HG03575 (cell line): ENCODE data around the gene PALLD.

Experiments used
- ATAC-seq: cut with Tn5 transposase; IDR thresholded peaks from one replicate; pipeline ENCODE4 v1.9.1; 2021; ENCODE audit not compliant: unreplicated experiment, insufficient number of reproducible peaks, low FRiP score; ENCODE audit errors: extremely low read depth

PALLD gene

GRCh38 chr4:168841000-168841671 is 344.3 kb downstream of the PALLD start:
- ATAC-seq = no peak

DNA sequence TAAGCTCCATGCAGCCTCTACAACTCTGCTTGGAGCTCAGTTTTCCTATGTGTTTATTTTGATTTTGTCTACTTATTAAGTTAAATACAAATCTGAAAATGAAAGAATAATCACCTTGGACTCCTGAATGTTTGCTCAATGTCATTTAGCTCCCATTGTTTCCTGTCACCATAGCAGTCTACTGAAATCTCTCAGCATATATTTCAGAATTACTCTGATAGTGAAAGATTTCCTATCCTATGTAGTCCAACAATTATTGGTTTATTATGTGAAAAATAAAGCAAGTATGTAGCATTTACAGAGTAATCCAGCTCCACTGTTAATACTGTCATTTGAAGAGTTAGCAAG is 344.8 kb downstream of the PALLD start:
- ATAC-seq = no peak

- no peak for ATAC-seq
These were observed 345.3 kb downstream of the PALLD start for GRCh38 chr4:168842186-168842585.

GRCh38 chr4:168843635-168844034 is 346.8 kb downstream of the PALLD start:
- no peak for ATAC-seq

DNA sequence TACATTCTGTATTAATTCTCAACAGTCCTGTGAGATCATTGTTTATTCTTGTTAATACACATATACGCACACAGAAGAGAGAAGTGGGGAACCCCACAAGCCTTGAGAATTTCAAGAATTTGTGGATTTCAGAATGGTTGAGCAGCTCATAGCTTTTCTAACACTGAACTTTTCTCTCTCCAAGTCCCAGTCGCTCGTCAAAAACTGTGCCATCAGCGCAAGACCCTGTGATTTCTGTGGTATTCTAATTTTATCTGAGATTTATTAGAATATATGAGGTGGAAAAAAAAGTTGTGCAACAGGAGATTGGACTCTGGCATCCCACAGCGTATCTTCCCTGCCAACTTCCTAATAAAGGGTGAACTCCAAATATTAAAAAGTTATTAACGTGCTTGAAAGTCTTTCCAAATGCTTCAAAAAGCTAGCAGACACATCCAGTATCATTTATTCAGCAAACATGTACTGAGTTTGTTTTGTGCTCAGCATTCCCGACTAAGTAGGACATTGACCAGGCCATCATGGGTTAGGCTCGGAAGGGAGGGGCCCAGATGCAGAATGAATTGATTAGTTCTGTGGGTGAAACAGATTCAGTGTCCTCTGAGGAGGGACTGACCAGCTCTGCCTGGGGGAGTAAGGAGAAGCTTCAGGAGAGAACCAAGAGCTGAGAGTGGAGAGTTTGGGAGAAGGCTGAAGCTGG is 347.6 kb downstream of the PALLD start:
- ATAC-seq = no peak

DNA sequence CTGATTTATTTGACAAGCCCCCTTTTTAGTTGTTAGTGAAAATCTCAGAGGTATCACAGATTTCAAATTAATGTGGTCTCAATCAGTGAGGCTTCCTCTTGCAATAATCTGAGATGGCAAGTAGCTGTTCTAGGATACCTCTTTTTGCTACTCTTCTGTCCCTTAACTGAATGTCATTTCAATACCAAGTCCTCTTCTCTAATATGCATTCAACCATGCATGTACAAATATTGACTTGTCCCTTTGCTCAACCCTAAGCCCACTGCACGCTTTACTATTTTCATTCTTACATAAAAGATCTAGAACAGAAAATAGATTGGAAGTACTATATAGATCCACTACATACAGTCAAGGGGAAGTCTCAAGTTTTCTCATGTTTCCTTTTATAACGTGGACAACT is 349.0 kb downstream of the PALLD start:
- no peak for ATAC-seq

DNA sequence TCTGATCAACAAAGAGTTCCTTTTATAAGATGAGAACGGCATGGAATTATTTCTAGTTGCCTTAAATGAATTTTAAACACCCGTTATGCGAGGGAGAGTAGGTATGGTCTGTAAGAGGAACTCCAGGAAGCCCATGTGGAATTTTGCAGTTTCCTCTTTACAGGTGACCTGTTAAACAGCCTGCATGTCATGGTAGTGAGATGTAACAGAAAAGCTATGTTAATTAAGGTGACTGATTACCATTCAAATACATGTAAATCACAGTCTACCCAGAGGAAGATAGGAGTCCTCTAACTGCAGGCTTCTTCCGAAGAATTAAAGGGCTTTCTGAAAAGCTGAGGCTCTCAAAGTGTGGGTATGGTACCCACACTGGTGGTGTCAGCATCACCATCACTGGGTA is 349.6 kb downstream of the PALLD start:
- ATAC-seq = no peak

DNA sequence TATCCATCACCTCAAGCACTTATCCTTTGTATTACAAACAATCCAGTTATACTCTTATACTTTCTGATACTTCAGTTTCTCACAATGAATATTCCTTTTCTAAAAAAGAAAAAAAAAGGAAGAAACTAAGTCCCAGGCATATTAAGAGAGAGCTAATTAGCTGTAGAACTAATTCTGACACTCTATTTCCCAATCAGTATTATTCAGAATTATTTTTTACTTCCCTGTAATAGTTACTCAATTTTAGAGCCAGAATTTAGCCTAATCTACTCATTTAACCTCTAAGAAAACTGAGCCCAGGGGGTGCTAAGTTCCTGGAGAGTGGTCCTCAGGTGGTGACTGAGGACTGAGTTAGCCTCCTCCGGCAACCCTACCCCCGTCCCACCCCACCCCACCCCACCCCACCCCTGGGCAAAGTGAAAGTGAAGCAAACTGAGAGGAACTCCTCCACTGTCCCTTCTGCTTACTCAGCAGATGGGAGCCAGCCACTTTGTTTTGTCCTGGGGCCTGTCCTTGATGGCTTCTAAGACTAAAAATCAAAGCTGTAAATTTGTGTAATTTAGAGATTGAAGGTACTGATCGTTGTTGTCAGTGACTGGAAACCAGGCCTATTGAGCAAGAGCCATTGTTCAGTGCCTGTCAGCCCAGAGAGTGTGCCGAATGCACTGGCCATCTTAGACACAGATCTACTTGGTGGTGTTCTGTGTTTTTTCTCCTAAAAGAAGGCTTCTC is 351.1 kb downstream of the PALLD start:
- no peak for ATAC-seq

GRCh38 chr4:168849030-168849675 is 352.3 kb downstream of the PALLD start:
- no peak for ATAC-seq

DNA sequence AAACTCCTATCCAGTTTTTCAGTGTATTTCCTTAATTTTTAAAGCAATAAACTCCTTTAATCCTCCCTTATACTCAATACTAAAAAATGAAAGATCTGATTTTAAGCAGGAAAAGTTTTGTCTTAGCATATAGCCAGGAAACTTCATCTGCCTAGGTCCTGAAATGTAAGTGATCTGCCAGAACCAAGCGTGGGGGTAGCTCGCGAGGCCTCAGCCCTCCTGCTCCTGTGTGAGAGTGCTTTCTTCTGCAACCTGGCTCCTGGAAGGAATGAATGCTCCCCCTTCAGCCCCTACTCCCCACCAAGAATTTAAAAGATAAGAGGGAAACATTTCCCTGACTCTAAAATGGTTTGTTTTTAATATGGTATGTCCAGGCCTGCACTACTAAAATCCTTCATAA is 353.1 kb downstream of the PALLD start:
- ATAC-seq = no peak

- no peak for ATAC-seq
These were observed 355.5 kb downstream of the PALLD start for GRCh38 chr4:168852387-168852786.

DNA sequence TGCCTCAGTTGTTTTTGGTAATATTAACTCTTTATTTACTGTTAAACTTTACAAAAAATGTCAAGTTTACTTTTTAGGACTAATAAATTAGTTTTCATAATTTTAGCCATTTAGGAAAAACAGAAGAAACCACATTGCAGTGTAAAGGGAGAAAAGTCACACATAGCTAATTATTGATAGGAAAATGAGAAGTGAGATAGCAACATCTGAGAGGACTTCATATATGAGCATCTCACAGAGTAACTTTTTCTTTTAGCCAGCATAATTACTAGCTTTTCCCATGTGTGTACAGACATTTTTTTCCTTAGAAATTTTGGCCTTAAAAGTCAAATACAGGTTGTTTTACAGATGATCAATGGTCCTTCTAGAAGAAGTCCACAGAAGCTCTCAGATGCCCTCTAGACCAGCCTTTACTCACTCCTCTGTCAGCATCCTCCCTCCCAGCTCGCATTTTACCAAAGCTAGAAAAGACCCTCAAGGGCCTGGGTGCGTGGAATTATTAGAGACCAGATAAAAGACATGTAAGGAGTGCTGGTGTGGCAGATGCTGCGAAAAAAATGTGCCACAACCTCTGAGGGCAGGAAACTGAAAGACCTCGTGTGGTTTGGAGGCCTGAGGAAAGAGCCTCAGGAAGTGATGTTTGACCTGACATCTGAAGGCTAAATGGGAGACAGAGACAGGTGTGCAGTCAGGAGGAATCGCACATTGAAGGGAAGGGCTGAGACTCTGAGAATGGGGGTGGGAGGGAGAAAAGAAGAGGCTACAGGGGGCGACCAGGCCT is 356.3 kb downstream of the PALLD start:
- ATAC-seq = peak; percentile 51

DNA sequence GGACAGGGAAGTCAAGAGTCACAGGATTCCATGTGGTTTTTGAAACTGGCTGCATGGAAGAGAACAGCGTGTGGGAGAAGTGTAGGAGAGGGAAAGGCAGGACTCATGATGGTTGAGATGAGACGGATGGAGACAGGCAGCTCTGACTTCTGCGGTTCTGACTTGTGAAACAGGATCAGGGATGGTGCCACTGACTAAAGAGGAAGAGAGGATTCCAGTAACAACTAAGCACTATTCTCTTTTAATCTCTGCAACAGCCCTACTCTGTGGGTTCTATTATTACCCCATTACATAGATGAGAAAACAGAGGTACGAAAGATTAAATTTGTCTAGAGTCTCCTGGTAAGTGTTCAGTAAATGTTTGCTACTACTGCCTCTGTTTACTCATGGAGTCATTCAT is 356.9 kb downstream of the PALLD start:
- peak; percentile 16 for ATAC-seq

- no peak for ATAC-seq
These were observed 357.6 kb downstream of the PALLD start for GRCh38 chr4:168854350-168854921.

DNA sequence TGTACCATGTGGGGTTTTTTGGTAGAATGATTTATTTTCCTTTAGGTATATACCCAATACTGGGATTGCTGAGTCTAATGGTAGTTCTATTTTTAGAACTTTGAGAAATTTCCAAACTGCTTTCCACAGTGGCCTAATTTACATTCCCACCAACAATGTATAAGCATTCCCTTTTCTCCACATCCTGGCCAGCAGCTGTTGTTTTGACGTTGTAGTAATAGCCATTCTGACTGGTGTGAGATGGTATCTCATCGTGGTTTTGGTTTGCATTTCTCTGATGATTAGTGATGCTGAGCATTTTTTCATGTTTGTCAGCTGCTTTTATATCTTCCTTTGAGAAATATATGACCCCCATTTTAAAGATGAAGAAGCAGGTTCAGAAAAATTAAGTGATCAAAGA is 359.5 kb downstream of the PALLD start:
- ATAC-seq = no peak

DNA sequence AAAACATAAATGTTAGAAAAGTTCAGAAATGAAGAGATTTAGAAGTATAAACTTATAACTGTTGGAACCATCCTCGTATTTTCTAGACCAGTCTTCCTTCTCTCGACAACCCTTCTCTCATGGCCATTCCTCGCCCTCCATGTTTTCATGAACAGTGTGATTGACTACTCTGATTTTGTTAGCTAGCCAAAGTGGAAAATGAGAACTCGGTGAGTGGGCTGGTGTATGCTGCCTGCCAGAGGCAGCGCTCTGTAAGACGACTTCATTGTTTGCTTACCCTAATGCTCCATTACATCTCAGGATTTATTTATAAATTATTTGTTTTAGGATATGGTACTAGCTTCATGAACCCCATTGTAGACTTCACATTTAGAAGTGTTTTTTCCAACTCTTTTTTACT is 360.2 kb downstream of the PALLD start:
- ATAC-seq = no peak

DNA sequence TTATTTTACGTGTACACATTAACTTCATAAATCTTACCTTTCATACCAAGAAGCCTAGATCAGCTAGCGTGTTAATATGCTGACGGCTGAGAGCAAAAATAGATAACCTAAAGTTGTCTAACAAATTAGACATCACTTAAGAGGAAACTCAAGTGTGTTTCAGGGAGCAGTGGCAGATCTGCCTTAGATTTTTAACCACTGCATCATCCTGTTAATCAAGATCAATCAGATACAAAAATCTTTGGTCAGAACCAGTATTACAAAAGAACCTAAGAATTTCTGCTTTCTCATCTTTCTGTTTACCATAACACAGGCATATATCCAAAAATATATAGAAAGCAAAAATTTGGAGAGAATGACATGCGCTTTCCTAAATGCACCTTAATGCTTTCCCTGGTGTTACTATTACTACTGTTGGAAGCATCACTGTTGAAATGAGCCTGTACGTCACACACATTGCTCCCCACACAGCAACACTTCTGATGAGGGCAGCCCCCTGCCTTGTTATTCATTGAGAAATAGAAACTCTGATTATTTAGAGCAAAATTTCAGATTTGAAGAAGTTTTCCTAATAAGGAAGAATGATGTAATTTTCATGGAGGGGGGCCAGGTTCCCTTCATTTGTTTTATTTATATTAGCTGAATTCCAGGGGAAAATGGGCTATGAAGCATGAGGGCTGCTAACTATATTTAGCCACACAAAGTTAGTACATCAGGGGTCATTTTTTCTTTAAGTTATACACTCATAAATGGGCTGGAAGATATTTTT is 360.9 kb downstream of the PALLD start:
- no peak for ATAC-seq

DNA sequence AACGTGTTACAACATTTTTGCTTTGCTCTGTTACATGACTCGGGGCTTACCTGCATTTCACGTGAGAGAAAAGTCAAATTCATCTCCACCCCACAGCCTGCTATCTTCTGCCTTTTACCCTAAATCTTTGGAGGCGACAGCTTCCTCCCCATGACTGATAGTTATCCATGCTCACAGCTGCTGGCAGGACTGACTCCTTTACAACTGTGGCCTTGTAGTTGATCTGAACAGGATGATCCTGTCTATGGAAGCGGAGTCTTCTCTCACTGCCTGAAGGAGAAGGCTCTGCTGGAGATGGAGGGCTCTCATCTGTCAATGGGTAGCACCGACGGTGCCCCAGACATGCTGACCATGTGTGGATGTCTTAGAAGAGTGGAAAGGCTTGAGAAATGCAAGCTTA is 362.2 kb downstream of the PALLD start:
- ATAC-seq = no peak
